Ecto neural progenitor cell (in vitro differentiated cells): ENCODE measurements around the gene C14orf119.
A peak's percentile ranks its signal among the peaks of the same experiment; 100 is the strongest.

Experiments used
- DNase-seq: peaks from one replicate; pipeline ENCODE4 v3.0.0-alpha.2; 2018; ENCODE audit warnings: low spot score

C14orf119 gene

GRCh38 chr14:23060536-23061260 is 34.6 kb upstream of the C14orf119 start:
- DNase-seq: no peak

- no peak for DNase-seq
Measured at GRCh38 chr14:23062002-23062401, 33.3 kb upstream of the C14orf119 start.

GRCh38 chr14:23063601-23064000 is 31.7 kb upstream of the C14orf119 start:
- DNase-seq: peak; percentile 6

DNA sequence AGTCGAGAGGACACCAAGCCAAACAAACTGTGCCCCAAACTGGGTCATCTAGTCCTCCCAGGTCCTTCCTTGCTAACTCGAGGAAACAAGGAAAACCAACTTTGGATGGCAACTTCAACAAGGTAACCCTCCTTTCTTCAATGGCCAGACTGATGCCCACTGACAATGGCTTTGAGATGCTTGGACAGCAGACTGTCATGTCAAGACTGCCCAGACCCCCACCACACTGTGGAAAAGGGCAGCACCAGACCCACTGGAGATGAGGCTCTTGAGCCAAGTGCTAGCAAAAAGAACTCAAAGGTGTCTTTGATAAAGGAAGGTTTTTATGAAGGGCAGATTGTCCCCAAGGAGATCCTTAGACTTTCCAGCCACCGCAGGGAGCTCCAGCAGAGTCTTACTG is 28.9 kb upstream of the C14orf119 start:
- peak; percentile 29 for DNase-seq

DNA sequence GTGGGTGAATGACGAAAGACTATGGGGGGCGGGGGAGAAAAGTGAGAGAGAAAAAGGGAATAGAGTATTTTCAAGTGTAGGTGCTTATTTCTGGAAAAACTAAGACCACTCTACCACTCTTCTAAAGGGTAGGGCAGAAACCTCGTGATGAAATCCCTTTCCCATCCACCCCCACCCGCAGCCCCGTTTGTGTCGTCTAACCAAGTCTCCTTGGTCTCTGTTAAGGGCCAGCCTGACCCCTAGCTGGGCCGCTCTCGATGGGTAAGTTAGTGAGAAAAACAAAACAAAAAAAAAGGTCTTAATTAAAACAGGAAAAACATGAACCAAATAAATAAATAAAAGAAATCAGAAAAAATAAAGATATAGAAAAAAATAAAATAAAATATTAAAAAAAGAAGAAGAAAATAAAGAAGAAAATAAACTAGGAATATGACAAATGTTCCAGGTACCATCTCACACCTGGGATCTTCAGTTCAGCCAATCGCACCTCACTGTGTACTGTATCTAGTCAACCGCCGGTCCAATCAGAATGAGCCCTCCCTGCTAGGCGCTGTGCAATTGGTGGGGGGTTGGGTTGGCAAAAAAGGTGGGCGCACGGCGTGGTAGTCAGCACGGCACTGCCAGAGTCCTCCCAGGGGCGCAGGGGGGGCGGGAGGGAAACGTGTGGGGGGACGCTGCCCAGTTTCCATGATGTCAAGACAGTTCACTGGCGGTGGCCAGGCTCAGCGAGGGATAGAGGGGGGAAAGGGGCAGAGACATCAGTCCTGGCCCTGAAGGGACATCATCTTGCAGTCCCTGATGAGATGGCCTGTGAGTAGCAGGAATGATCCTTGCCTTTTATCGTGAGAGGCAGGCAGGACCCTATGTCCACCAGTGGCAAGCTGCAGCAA is 28.2 kb upstream of the C14orf119 start:
- peak; percentile 37 for DNase-seq

DNA sequence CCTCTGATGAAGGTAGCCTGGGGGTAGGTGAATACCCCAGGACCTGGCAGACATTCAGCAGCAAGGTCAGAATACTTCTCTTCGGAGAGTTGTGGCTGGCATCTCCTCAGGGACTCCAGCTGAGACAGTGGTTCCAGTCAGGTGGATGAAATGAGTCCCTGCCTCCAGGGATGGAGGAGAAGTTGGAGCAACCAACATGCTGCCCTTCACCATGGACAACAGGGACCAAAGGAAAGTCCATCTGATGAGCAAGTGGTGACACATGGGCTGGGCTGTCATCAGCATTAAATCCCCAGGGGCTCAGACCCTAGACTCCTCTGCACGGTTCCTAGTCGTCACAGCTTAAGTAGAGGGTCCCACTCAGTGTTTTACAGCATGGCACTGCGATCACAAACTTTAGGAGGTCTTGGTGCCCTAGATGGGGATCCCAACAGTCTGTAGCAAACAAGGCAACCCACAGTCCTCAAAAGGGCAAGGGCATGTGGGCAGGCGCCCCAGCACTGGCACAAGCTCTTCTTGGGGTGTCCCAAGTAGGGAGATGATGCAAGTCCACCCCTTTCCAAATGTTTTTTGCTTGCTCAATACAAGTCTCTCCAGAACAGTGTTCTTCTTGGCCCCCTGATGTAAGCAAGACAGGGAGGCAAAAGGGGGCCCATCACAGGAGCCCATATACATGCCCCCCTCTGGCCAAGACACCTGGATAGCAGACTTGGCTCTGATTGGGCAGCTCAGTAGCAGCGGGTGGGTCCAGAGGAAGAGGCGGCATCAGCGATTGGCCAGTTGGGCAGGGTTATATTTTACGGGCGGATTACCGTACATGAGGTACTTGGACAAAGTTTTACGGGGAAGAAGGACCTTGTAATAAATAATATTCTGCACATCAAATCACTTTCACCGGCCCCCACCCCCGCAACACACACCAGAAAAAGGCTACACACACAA is 27.2 kb upstream of the C14orf119 start:
- peak; percentile 43 for DNase-seq

DNA sequence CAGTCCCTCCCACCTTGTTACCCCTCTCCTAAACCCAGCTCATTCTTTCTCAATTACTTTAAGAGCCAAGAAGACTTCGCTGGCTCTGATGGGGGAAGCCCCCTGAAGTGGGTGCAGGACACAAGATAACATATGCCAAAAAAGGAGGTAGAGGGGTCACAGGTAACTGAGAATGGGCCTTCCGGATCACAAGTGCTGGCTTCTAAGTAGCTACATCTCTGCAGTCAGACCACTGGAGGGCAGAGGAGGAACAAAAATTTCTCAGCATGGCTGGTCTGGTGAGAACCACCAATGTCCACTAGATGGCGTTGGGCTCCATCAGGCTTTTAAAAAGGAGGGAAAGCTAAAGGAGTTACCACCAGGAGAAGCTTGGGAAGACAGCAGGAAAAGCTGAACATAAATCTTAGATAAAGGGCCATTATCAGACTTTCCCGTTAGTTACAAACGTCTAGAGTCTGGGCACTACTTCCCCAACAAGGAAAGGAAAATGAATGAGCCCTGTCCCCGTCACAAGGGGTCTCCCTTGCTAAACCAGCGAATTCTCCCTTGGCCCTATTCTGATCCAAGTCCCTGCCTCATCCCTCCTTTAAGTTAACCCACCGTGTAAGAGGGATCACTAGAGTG is 26.4 kb upstream of the C14orf119 start:
- DNase-seq: peak; percentile 86

- no peak for DNase-seq
Measured at GRCh38 chr14:23069413-23069806, 25.9 kb upstream of the C14orf119 start.

- DNase-seq: no peak
Measured at GRCh38 chr14:23070262-23071129, 24.8 kb upstream of the C14orf119 start.

GRCh38 chr14:23071244-23071920 is 23.9 kb upstream of the C14orf119 start:
- peak; percentile 89 for DNase-seq

- DNase-seq: peak; percentile 49
Measured at GRCh38 chr14:23071921-23072539, 23.3 kb upstream of the C14orf119 start.

DNA sequence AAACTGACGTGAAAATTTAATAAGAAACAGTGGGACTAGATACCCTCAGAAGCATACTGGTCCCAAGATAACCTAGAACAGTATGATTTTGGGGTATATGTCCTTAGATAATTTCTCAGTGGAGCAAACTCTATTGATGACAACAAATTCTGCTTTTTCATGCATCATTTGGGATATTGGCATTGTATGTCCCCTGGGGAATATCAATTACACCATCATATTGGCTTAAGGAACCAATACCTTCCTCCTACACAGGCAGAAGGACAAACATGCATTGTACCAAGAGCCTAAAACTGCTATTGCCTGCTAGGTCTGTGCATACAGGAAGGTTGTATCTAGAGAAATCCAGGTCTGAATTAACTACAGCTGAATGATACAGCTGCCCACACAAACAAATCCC is 20.4 kb upstream of the C14orf119 start:
- DNase-seq: no peak

DNA sequence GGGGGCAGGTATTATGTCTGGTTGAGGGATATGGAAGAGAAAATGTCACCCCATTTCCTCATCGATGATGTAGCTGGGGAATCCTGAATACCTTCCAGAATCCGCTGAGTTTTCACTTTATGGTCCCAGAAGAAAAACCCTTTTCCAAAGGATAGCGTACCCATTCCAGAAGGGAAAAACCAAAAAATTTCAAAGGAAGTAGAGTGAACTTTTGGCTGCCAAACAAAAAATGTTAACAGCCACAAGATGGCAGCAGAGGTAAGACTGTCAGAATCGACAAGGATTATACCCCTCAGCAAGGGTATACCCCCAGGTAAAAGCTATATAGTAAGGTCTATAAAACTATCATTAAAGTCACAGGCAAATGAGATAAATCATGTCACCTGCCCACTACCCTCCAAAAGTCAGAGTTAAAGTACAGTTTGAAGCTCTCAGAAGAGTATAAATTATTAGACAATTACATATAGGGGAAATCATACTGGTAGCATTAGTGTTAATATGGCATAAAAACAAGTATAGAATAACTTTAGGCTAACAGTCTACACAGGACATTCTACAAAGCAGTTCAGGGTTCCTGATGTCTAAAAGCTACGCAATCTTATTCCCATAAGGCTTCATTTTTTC is 18.4 kb upstream of the C14orf119 start:
- no peak for DNase-seq

- no peak for DNase-seq
Measured at GRCh38 chr14:23077962-23078361, 17.3 kb upstream of the C14orf119 start.

DNA sequence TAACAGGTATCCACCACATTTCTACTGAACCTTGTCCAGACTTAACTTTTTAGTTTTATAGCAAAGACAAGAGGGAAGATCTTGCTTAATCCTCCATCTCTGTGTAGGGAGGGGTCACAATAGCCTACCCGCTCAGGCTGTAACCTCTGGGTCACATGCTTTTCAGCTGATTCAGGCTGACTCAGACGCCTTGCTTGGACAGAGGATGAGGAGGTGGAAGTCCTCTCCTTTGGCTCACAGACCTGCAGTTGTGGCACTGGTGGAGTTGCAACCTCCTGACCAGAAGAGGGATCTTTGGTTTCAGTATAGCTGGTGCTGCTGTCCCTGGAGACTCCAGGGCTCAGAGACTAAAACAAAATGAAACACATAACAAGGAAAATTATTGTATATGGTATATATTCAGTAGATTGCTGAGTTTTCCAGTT is 16.6 kb upstream of the C14orf119 start:
- no peak for DNase-seq

DNA sequence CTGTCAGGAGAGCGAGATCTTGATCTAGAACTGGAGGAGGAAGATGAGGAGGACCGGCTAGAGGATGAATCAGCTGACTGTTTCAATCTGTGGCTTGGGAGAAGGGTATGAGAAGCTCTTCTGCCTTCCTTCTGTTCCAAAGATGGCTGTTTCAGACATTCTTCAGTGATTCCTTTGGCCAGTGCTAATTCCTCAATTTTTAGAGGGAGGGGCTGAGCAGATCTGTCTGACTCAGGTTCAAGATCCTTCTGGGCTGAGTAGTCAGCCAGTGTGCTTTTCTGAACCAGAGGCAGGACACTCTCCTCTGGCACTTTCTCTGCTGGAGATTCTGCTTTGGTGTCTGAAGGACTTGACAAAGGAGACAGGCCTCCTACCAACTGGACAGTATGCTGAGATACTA is 15.6 kb upstream of the C14orf119 start:
- no peak for DNase-seq

- DNase-seq: no peak
Measured at GRCh38 chr14:23080474-23080873, 14.8 kb upstream of the C14orf119 start.

GRCh38 chr14:23085458-23085857 is 9.8 kb upstream of the C14orf119 start:
- DNase-seq: no peak

DNA sequence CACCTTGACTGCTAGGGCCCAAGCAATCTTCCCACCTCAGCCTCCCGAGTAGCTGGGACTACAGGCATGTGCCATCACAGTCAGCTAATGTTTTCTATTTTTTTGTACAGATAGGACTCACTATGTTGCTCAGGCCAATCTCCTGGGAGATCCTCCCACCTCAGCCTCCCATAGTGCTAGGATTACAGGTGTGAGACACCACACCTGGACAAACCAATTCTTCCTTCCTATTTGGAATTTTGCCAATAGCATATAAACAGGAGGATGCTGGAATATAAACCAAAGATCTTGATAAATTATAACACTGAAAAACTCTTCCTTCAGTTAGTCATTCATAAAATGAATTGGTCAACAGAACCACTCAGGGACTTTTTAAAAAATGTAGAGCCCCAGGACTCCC is 8.7 kb upstream of the C14orf119 start:
- peak; percentile 3 for DNase-seq
